Prostate gland (tissue), 2 donors: Measurements from ENCODE around the gene DNAJC5G. TPM values are rescaled to one million over a fixed set of nuclear protein-coding genes. Genes with fewer than 3 reads are reported as not detected.

Experiments used
- DNase-seq: peaks from one replicate; pipeline ENCODE4 v3.0.0-alpha.2; 2019; ENCODE audit warnings: low spot score
- H3K27ac ChIP-seq, 2 donors: fragments of 200-600 bp; sonication (generic); 2 replicates each; pipeline ENCODE4 v1.5.1; 2017 to 2019
- H3K27me3 ChIP-seq: fragments of 200-600 bp; sonication (generic); replicated peaks from 2 replicates; pipeline ENCODE4 v1.5.1; 2019; ENCODE audit not compliant: insufficient read depth
- H3K36me3 ChIP-seq, 2 donors: fragments of 200-600 bp; sonication (generic); 1 replicate in 1 of 2; 2 replicates in 1 of 2; pipeline versions ENCODE4 v1.5.1 to v1.8.1; 2017 to 2019
- H3K4me1 ChIP-seq: fragments of 200-600 bp; sonication (generic); replicated peaks from 2 replicates; pipeline ENCODE4 v1.5.1; 2019
- H3K4me3 ChIP-seq, 2 donors: fragments of 200-600 bp; sonication (generic); 2 replicates each; pipeline ENCODE4 v1.5.1; 2017 to 2019
- H3K9me3 ChIP-seq: fragments of 200-600 bp; sonication (generic); 2 replicates; pipeline ENCODE4 v1.5.1; 2017
- POLR2A ChIP-seq: fragments of 450-650 bp; IDR thresholded peaks from one replicate; pipeline ENCODE4 v1.6.1; 2016; ENCODE audit warnings: antibody characterized with exemption, mild to moderate bottlenecking
- POLR2AphosphoS5 ChIP-seq: sonication (generic); formaldehyde crosslinking; IDR thresholded peaks from one replicate; pipeline ENCODE4 v1.6.1; 2017; ENCODE audit warnings: antibody characterized with exemption
- WGBS: methylation state at CpG from one replicate; pipeline ENCODE4 v1.1.5; 2018; 5-methylcytosine and 5-hydroxymethylcytosine counted together
- intact Hi-C: fragments of 100-400 bp; cut with DNase I; formaldehyde crosslinking; loops from one replicate; pipeline ENCODE4 v1.14.2; 2022
- total RNA-seq, 2 donors: library from RNA; depleted of rRNA; stranded (reverse); fragments of >200 nt; gene quantifications; one replicate each; pipeline ENCODE4 v1.1.0, GENCODE V29; 2016
- TF ChIP-seq, protein P1 (sequence below), 4 experiments: fragments of 200-600 bp in 2 of 4; fragments of 450-650 bp in 2 of 4; sonication (generic) in 2 of 4; IDR thresholded peaks; 1 replicate in 3 of 4; 2 replicates in 1 of 4; pipeline ENCODE4 v1.5.1; 2016 to 2019; ENCODE audit warnings: antibody characterized with exemption in 4 of 4, mild to moderate bottlenecking in 2 of 4, moderate library complexity in 2 of 4

The DNAJC5G gene
- total RNA-seq, 2 donors from 2014 or later, result 16.1 TPM; not detected in 1

DNA sequence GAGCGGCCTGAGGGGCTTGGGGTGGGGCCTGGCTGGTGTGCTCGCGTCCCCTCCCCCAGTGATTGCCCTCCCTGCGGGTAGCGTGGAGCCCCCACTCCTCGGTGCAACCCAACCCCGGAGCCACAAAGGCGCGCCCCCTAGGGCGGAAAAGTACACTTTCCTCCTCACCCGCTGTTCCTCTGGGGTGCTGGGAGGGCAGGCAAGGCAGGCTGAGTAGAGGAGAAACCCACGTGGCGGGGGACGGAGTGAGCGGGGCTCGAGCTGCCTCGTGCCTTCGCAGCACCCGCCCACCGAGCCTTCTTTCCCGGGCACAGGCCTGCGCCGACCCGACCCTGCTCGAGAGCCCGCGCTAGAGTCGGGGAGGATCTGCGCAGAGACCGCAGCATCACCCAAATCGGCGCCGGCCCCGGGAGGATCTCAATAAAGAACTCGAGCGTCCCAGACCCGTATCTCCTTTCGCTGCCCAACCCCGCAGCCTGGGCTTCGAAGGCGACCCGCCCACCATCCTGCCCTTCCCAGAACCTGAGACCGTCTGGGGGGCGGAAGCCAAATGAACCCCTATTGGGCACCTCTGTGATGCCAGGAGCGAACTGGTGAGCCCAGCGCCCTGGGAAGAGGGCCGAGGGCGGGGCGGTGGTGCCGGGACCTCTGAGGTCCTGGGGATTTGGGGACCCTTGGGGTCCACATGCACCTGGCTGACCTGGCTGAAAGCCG is 31.5 kb downstream of the DNAJC5G start:
- WGBS, result 2% methylated on average over 51 of the region's 51 CpGs
- Histone ChIP-seq H3K4me1 (peaks cover 10% of the 10 kb centered on the region), H3K27ac (no peak overlapping the region), H3K27me3 (peaks cover 3% of the 10 kb centered on the region), H3K4me3 (no peak overlapping the region), H3K9me3 (no peaks in the 10 kb centered on the region), H3K36me3 (peaks cover 0 to 5% of the 10 kb centered on the region in 2 donors)
- no peak for DNase-seq
- TF ChIP-seq, protein P1, sequence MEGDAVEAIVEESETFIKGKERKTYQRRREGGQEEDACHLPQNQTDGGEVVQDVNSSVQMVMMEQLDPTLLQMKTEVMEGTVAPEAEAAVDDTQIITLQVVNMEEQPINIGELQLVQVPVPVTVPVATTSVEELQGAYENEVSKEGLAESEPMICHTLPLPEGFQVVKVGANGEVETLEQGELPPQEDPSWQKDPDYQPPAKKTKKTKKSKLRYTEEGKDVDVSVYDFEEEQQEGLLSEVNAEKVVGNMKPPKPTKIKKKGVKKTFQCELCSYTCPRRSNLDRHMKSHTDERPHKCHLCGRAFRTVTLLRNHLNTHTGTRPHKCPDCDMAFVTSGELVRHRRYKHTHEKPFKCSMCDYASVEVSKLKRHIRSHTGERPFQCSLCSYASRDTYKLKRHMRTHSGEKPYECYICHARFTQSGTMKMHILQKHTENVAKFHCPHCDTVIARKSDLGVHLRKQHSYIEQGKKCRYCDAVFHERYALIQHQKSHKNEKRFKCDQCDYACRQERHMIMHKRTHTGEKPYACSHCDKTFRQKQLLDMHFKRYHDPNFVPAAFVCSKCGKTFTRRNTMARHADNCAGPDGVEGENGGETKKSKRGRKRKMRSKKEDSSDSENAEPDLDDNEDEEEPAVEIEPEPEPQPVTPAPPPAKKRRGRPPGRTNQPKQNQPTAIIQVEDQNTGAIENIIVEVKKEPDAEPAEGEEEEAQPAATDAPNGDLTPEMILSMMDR (IDR thresholded peaks at IDR 0.05), result no peak
- no peak for TF ChIP-seq POLR2AphosphoS5
- TF ChIP-seq POLR2A, result no peak
- intact Hi-C loops, result no loop called here

DNA sequence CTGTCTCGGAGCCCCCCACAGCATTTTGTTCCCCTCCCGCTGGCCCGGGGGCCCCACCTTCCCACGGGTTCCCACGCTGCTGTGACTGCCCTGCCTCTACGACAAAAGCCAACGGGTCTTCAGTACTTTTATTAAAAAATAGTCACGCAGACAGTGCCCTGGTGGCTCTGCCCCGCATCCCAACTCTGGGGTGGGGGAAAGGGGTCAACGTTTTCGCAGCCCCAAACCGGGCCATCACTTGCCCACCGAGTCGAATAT is 32.0 kb downstream of the DNAJC5G start:
- 18% methylated on average over 14 of the region's 14 CpGs for WGBS
- no peak for TF ChIP-seq POLR2A
- TF ChIP-seq POLR2AphosphoS5, result no peak
- TF ChIP-seq, protein P1 (IDR thresholded peaks at IDR 0.05), result no peak
- peaks cover 3% of the 10 kb centered on the region for H3K27me3 ChIP-seq

GRCh38 chr2:27307545-27308358 is 32.5 kb downstream of the DNAJC5G start:
- H3K9me3 ChIP-seq, result no peaks in the 10 kb centered on the region
- peaks cover 0 to 6% of the 10 kb centered on the region in 2 donors for H3K36me3 ChIP-seq
- no peak overlapping the region for H3K27ac ChIP-seq
- TF ChIP-seq, protein P1 (IDR thresholded peaks at IDR 0.05), result no peak
- TF ChIP-seq POLR2A (no peak), POLR2AphosphoS5 (no peak)
- 10% methylated on average over 25 of the region's 75 CpGs for WGBS
- H3K4me1 ChIP-seq, result peaks cover 10% of the 10 kb centered on the region
- DNase-seq, result no peak
- H3K4me3 ChIP-seq, result no peak overlapping the region
- intact Hi-C loops, result no loop called here
- peaks cover 3% of the 10 kb centered on the region for H3K27me3 ChIP-seq

More for the DNA sequence above, 32.0 kb downstream of the DNAJC5G start:
- H3K27ac ChIP-seq, result no peak overlapping the region
- H3K36me3 ChIP-seq, result peaks cover 0 to 6% of the 10 kb centered on the region in 2 donors
- no peaks in the 10 kb centered on the region for H3K9me3 ChIP-seq
- intact Hi-C loops, result no loop called here
- H3K4me1 ChIP-seq, result peaks cover 10% of the 10 kb centered on the region
- no peak overlapping the region for H3K4me3 ChIP-seq
- DNase-seq, result no peak

GRCh38 chr2:27308359-27308881 is 33.2 kb downstream of the DNAJC5G start, which contains the start of gene UCN:
Gene UCN (minus strand): TSS chr2:27308445. CDS start chr2:27307895, 550 bp downstream.
- peaks cover 3% of the 10 kb centered on the region for H3K27me3 ChIP-seq

More at GRCh38 chr2:27308359-27308881, 33.2 kb downstream of the DNAJC5G start, which contains the start of gene UCN:
- H3K27ac ChIP-seq, result no peak within 1 kb of the TSS
- peaks cover 10% of the 10 kb centered on the region for H3K4me1 ChIP-seq
- intact Hi-C loops, result no loop called here
- WGBS, result 16% methylated on average over 23 of the region's 25 CpGs
- no peak for DNase-seq
- no peak within 1 kb of the TSS for H3K4me3 ChIP-seq
- TF ChIP-seq POLR2A (no peak), POLR2AphosphoS5 (no peak)
- TF ChIP-seq, protein P1 (IDR thresholded peaks at IDR 0.05), result no peak
- peaks cover 0 to 6% of the 10 kb centered on the region in 2 donors for H3K36me3 ChIP-seq
- H3K9me3 ChIP-seq, result no peaks in the 10 kb centered on the region
